ENCODE results near the gene COL4A6.

COL4A6 gene

DNA sequence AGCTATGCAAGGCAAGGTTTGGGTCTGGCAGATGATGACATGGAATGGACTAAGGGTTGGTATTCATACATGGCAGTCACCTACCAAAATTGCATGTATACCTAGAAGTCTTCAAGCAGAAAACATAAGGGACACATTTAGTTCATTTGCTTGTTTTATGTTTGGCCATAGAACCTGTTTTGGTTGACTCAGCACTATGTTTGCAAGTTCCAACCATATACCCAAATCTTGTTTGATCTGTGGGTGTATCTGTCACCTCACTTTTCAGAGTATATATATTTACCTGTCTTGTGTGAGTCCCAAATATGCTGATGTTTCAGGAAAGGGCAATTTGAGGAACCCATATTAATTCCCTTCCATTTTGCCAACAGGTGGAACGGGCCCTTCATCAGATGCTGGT lies 307.3 kb downstream of the COL4A6 start:
- no peak overlapping the region for H3K4me3 ChIP-seq (ENCODE audit: low read depth, low read length)
- no peak for DNase-seq (ENCODE audit: low read depth)

- no peak for DNase-seq (ENCODE audit: low read depth)
- H3K4me3 ChIP-seq (ENCODE audit: low read depth, low read length): no peak overlapping the region
Observed at GRCh38 chrX:108127152-108127551, 311.1 kb downstream of the COL4A6 start.

- no peak overlapping the region for H3K4me3 ChIP-seq (ENCODE audit: low read depth, low read length)
- no peak for DNase-seq (ENCODE audit: low read depth)
Observed at GRCh38 chrX:108126661-108127060, 311.6 kb downstream of the COL4A6 start.

- no peak overlapping the region for H3K4me3 ChIP-seq (ENCODE audit: low read depth, low read length)
- DNase-seq (ENCODE audit: low read depth): no peak
Observed at GRCh38 chrX:108123591-108124366, 314.4 kb downstream of the COL4A6 start.

- peak; percentile 9 for DNase-seq (ENCODE audit: low read depth)
- H3K4me3 ChIP-seq (ENCODE audit: low read depth, low read length): no peak overlapping the region
Observed at GRCh38 chrX:108122748-108123147, 315.5 kb downstream of the COL4A6 start.

GRCh38 chrX:108121291-108121690 lies 316.9 kb downstream of the COL4A6 start:
- no peak overlapping the region for H3K4me3 ChIP-seq (ENCODE audit: low read depth, low read length)
- DNase-seq (ENCODE audit: low read depth): no peak

- no peak overlapping the region for H3K4me3 ChIP-seq (ENCODE audit: low read depth, low read length)
- no peak for DNase-seq (ENCODE audit: low read depth)
Observed at GRCh38 chrX:108117988-108118387, 320.2 kb downstream of the COL4A6 start.

- H3K4me3 ChIP-seq (ENCODE audit: low read depth, low read length): no peak overlapping the region
- DNase-seq (ENCODE audit: low read depth): no peak
Observed at GRCh38 chrX:108114541-108114940, 323.7 kb downstream of the COL4A6 start.

All from skeletal muscle cell (primary cell).